GM19455 (cell line): Measurements from ENCODE around the gene KLHDC8B.
A peak's percentile ranks its signal among the peaks of the same experiment; 100 is the strongest.

Source experiments
- ATAC-seq: cut with Tn5 transposase; IDR thresholded peaks from one replicate; pipeline ENCODE4 v1.9.1; 2021; ENCODE audit not compliant: unreplicated experiment

KLHDC8B gene

GRCh38 chr3:49158103-49158709, 13.2 kb upstream of the KLHDC8B start:
- ATAC-seq = no peak

GRCh38 chr3:49158792-49159191, 12.6 kb upstream of the KLHDC8B start:
- no peak for ATAC-seq

DNA sequence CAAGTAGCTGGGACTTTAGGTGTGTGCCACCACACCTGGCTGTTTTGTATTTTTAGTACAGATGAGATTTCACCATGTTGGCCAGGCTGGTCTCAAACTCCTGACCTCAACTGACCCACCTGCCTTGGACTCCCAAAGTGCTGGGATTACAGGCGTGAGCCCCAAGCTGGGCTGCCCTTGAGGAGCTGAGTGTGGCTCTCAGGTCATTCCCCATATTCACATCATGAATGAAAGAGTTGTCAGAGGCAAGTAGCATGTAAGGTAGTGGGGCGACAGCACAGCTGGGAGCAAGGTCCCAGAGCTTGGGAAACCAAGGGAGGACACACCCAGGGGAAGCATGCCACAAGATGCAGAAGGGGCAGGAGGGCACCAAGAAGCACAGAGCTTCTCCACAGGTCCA, 10.2 kb upstream of the KLHDC8B start:
- ATAC-seq = no peak

DNA sequence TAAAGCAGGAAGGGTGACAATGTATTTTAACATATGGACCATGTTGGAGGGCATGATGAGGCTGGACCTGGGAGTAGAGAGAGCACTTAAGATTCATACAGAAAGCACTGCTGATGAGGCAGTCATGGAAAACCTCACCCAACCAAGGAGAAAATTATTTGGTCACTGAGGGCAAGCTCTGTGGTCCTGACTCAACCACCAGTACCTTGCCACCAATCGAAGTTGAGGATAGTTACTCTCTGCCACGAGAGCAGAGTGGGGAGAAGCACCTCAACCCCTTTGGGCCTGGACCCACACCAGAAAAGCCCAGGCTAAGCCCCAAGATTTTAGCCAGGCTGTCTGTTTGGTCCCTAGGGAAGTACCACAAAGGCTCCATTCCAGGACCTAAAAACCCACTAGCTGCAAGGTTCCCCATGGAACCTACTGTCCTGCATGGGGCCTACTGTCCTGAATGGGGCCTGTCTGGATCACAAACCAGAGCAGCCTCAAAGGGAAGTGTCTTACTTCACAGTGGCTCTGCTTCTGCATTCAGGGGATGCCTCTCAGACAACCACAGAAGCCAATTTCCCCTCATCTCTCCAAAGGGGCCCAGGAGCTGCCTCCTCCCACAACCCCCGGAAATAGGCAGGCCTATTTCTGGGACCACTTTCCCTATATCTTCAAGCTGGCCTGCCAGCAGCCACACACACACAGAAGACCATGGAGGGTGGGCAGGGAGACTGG, 9.4 kb upstream of the KLHDC8B start:
- no peak for ATAC-seq

DNA sequence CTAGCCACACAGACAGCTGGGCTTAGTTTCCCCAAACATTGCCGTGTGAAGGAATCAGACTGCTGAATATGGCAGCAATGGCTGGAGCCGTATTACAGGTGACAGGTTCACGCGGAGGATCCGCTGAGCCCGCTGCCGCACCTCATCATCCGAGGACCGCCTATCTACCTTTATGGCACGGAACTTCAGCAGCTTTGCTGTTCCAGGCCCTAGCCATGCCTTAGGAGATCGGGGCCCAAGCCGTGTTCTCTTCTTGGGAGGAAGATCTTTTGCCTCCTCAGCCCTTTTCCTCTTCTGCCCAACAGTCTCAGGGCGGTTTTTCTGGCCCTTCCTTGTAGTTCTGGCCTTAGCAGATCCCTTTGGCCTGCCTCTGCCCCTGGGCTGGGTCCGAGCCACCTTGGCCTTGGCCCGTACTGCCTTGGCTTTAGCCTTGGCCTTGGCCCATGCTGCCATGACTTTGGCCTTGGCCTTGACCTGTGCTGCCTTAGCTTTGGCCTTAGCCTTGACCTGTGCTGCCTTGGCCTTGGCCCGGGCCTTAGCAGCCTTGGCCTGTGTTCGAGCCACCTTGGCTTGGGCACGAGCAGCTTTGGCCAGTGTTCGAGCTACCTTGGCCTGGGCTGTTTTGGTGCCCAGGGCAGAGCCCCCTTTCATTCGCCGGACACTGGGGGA, 8.5 kb upstream of the KLHDC8B start:
- ATAC-seq = no peak

GRCh38 chr3:49163609-49164008, 7.8 kb upstream of the KLHDC8B start:
- ATAC-seq = no peak

GRCh38 chr3:49164983-49165720, 6.2 kb upstream of the KLHDC8B start:
- ATAC-seq = no peak

DNA sequence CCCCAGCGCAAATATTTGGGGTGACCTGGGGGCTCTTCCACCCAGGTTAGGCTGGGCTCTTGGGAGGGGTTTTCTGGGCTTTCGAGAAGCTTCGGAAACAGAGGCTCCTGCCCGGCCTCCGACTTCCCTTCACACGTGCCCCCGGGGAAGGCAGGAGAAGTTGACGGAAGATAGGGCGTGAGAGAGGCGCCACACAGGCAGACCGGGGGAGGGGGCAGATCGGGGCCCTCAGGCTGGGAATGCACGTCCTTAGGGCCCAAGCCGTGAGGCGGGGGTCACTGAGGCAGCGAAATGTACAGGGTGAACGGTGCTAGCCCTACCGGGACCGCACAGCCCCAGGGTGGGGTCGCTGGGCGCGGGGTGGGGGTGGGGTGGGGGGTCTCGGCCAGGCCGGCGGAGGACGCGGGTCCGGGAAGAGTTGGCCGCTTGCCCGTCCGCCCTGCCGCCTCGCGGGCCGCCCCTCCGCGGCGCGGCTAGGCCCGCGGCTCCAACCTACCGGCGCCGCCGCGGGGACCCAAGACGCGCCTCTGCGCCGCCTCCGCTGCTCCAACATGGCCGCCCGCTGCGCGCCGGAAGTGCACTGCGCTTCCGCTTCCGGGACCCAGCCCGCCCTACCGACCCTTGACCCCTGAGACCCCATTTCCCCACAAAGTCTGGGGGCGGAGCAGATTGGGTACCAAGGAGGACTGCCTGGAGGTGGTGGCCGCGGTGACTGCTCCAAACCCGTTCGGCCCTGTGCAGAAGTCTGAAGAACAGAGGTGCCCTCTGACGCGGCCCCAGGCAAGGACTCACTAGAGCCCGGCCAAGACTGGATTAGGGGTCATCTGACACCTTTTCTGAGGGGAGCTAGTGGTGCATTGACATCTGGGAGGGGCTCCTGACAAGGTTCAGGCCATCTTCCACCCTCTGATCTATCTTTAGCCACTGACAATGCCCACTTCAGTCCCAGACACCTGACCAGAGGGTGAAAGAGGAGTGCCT, 5.3 kb upstream of the KLHDC8B start, which contains the start of gene CCDC71:
TSS of gene CCDC71 (minus strand) at position 561 of the 981 bp plus-strand sequence. CDS start 2,123 bp downstream, outside the sequence.
- peak; percentile 58 for ATAC-seq

- no peak for ATAC-seq
These were observed 4.4 kb upstream of the KLHDC8B start for GRCh38 chr3:49166752-49167556.

DNA sequence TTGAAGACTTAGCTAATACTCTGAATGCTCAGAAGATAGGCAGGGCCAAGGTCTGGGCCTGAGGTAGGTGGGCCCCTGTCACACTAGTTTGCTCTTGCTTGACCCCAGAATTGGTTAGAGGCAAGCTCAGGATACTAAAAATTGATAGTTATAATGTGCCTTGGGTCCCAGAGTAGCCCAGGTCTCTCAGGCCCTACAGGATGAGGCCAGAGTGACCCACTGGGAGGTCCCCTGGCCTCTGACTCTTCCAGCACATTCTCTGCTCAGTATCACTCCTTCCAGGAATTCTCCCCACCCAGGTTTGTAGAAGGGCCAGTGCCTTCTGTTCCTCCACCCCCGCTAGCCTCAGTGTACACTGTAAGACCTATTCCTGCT, 667 bp upstream of the KLHDC8B start:
- no peak for ATAC-seq

GRCh38 chr3:49171775-49172500, 540 bp downstream of the KLHDC8B start:
- ATAC-seq = no peak

- no peak for ATAC-seq
These were observed 1.2 kb downstream of the KLHDC8B start for GRCh38 chr3:49172551-49173041.

DNA sequence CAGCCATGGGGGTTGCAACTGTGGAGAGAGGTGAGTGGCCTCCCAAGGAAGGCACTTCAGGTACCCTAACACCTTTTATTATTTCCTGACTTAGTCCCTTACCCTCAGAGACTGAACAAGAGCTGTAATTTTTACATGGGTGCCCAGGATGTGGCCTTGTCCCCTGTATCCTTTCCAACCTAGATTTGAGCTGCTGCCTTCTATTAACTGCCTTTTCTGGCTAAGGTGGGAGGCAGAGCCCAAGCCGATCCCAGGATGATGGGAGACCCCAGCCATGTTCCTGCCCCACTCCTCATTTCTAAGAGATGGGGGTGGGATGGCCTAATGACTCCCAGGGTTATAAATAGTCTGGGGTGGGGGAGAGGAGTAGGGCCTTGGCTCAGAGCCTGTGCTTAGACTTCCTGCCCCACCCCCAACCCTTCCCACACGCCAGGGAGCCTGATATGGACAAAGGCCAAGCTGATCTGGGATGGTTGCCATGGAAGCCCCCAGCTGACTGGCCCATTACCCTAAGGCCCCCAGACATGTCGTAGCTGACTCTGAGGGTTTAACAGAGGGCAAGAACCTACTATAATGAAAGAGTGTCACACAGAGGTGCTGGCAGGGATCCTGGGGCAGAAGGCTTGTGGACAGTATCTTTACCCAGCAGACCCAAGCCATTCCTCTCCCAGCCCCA, 1.9 kb downstream of the KLHDC8B start:
- ATAC-seq = no peak

GRCh38 chr3:49173792-49174170, 2.4 kb downstream of the KLHDC8B start:
- ATAC-seq = no peak

DNA sequence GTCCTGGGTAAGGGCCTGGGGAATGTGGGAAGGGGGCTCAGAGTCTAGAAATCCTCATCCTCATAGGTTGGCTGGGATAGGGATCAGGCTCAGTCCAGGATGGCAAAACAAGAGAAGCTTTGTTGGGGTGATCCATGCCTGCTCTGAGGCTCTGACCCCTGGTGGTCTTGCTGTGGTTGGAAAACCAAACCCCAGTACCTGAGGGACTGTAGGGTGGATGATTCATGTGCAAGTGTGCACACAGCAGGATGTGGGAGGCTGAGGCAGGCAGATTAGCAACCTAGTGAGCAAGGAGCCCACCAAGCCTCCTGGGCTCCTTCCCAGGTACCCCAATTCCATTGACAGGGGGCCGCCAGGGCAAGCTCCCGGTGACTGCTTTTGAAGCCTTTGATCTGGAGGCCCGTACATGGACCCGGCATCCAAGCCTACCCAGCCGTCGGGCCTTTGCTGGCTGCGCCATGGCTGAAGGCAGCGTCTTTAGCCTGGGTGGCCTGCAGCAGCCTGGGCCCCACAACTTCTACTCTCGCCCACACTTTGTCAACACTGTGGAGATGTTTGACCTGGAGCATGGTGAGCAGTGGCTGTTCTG, 3.1 kb downstream of the KLHDC8B start:
- ATAC-seq = no peak

- ATAC-seq = no peak
These were observed 4.1 kb downstream of the KLHDC8B start for GRCh38 chr3:49175530-49175929.

- ATAC-seq = no peak
These were observed 5.7 kb downstream of the KLHDC8B start for GRCh38 chr3:49177073-49177472.

DNA sequence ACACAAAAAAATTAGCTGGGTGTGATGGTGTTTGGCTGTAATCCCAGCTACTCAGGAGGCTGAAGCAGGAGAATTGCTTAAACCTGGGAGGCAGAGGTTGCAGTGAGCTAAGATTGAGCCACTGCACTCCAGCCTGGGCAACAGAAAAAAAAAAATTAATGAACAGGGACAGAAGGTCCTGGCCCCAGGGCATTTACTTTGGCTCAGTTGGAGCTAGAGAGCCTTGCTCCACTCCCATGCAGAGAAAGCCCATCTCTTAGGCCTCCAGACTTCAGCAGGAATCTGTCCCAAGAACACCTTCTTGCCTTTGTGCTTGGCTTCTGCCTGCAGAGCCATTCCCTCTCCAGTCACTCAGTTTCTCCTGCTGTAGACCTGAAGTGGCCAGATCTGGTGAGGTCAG, 8.7 kb downstream of the KLHDC8B start:
- no peak for ATAC-seq
